ENCODE measurements around the gene MAST2. TPM values are rescaled to one million over a fixed set of nuclear protein-coding genes. Genes with fewer than 3 reads are reported as not detected.

Gene MAST2
- total and polyA plus RNA-seq, 2 of the 4 experiments (the other 2 are of a cell fraction) = 14.2 to 41.0 TPM

- Histone ChIP-seq H2BK20ac (ENCODE audit: low read depth, low read length) (peak overlapping the region; percentile 23; the same call in 1 of the 2 replicates), H3K27ac (ENCODE audit: insufficient read depth, low read length) (no peak overlapping the region), H3K4me3 (ENCODE audit: insufficient read depth, low read depth, low read length) (no peak overlapping the region), H4K20me1 (ENCODE audit: insufficient read depth, low read length) (no peaks in the 10 kb centered on the region), H3K9ac (ENCODE audit: low read depth, low read length) (no peak overlapping the region), H4K91ac (ENCODE audit: insufficient read depth, low read depth, low read length) (no peak overlapping the region), H2AK5ac (ENCODE audit: low read depth, low read length) (peak overlapping the region; percentile 43; the same call in 1 of the 2 replicates), H3K4me1 (ENCODE audit: control insufficient read depth, insufficient read depth, low read length) (peaks cover 2% of the 10 kb centered on the region; the same call in 1 of the 2 replicates), H3K4ac (ENCODE audit: low read depth, low read length) (peak overlapping the region; percentile 1; the same call in 1 of the 2 replicates), H3K9me3 (ENCODE audit: control insufficient read depth, insufficient read depth, low read length) (no peaks in the 10 kb centered on the region), H2AK9ac (replicated peaks; ENCODE audit: low read depth, low read length, poor library complexity) (no peak overlapping the region), H4K8ac (ENCODE audit: low read depth in 2 of 2, low read length in 2 of 2) (no peak overlapping the region), H3K4me2 (ENCODE audit: low read depth, low read length) (no peak overlapping the region), H3K36me3 (ENCODE audit: control insufficient read depth, insufficient read depth, low read length) (peaks cover 7% of the 10 kb centered on the region; the same call in 1 of the 2 replicates), H3K27me3 (ENCODE audit: control insufficient read depth, insufficient read depth, low read length) (no peaks in the 10 kb centered on the region), H2BK5ac (ENCODE audit: low read depth, low read length, poor library complexity, severe bottlenecking) (no peak overlapping the region), H3K9me1 (ENCODE audit: insufficient read depth, low read length) (peaks cover 13% of the 10 kb centered on the region), H2BK120ac (ENCODE audit: low read depth, low read length) (no peak overlapping the region; the same call in 1 of the 2 replicates), H4K5ac (ENCODE audit: low read depth, low read length) (no peak overlapping the region), H3K79me1 (ENCODE audit: low read depth in 1 of 2, low read length in 2 of 2) (peaks cover 22 to 40% of the 10 kb centered on the region in 2 experiments), H2AFZ (replicated peaks; ENCODE audit: low read length, poor library complexity) (no peak overlapping the region), H3K18ac (ENCODE audit: low read depth, low read length) (no peak overlapping the region), H3K56ac (ENCODE audit: extremely low read depth, insufficient read depth, low read length) (no peak overlapping the region), H3K23ac (ENCODE audit: low read depth, low read length) (no peak overlapping the region), H2BK15ac (ENCODE audit: low read depth, low read length) (no peak overlapping the region), H3K14ac (replicated peaks; ENCODE audit: low read depth, low read length) (peak overlapping the region; percentile 45; the same call in 1 of the 2 replicates)
- ChIA-PET CTCF (interaction anchor here (1.0 kb wide), 1 partner anchor 13 kb away, joined by 3 read pairs; no protein-coding TSS in a partner anchor), POLR2A (ENCODE audit: unreplicated experiment) (no interaction called here)
- TF ChIP-seq NFE2L2 (IDR thresholded peaks at IDR 0.05; ENCODE audit: low read depth, low read length) (no peak), CEBPB (IDR thresholded peaks at IDR 0.05; ENCODE audit: low read depth, low read length) (no peak), RAD21 (IDR thresholded peaks at IDR 0.05; ENCODE audit: low read length) (no peak), RCOR1 (IDR thresholded peaks at IDR 0.05; ENCODE audit: insufficient replicate concordance, low read length) (no peak), BHLHE40 (IDR thresholded peaks at IDR 0.05; ENCODE audit: low read depth, low read length) (no peak), MAFK (IDR thresholded peaks at IDR 0.05; ENCODE audit: low read depth, low read length) (no peak)
- ATAC-seq (ENCODE audit: low read depth) = no peak
- dilution Hi-C loops (cut with HindIII; ENCODE audit: low sequenced_read_pairs, unreplicated experiment) = no loop called here
- in situ Hi-C loops (cut with MboI; ENCODE audit: low sequenced_read_pairs) = no loop called here
- no TSS peak for BruUV-seq (replicated peaks)
- DNase-seq = no peak
- intact Hi-C loops (cut with micrococcal nuclease) = no loop called here
- no CpG with 5 or more reads among the region's 3 CpGs for WGBS, 2 experiments (ENCODE audit: extremely low coverage in 2 of 2, insufficient read length in 1 of 2)
These were observed 167.9 kb downstream of the MAST2 start for GRCh38 chr1:45971335-45971734.

Data from IMR-90 (cell line).